ENCODE measurements around the gene CAPN10.

The CAPN10 gene

GRCh38 chr2:240647503-240648154 is 61.1 kb downstream of the CAPN10 start:
- Histone ChIP-seq H3K36me3 (ENCODE audit: control insufficient read depth, insufficient read depth, low read length) (no peaks in the 10 kb centered on the region), H3K4me1 (ENCODE audit: control insufficient read depth, insufficient read depth, low read length) (no peaks in the 10 kb centered on the region), H3K9ac (ENCODE audit: low read length) (no peak overlapping the region), H3K27me3 (ENCODE audit: control insufficient read depth, insufficient read depth, low read length) (peaks cover 32% of the 10 kb centered on the region), H3K27ac (ENCODE audit: low read depth, low read length) (no peak overlapping the region), H3K4me3 (ENCODE audit: low read length) (no peak overlapping the region)

GRCh38 chr2:240648155-240648649 is 61.7 kb downstream of the CAPN10 start:
- H3K9ac ChIP-seq (ENCODE audit: low read length): no peak overlapping the region
- H3K36me3 ChIP-seq (ENCODE audit: control insufficient read depth, insufficient read depth, low read length): no peaks in the 10 kb centered on the region
- no peaks in the 10 kb centered on the region for H3K4me1 ChIP-seq (ENCODE audit: control insufficient read depth, insufficient read depth, low read length)
- H3K27me3 ChIP-seq (ENCODE audit: control insufficient read depth, insufficient read depth, low read length): peaks cover 32% of the 10 kb centered on the region
- H3K4me3 ChIP-seq (ENCODE audit: low read length): no peak overlapping the region
- H3K27ac ChIP-seq (ENCODE audit: low read depth, low read length): no peak overlapping the region
